Activated CD4-positive, alpha-beta T cell treated with anti-CD3 and anti-CD28 coated beads, Interleukin-2, amount 50 U/mL, for 16 hours (primary cell): ENCODE measurements around the gene LIF.
"Not testable (repeated sequence)": the region's sequence is repeated elsewhere in the genome, so short reads cannot be mapped to it uniquely, and the experiment has no call there.

ENCODE experiments used
- DNase-seq: peaks from one replicate; pipeline ENCODE4 v3.0.0-alpha.2; 2020

Gene LIF

DNA sequence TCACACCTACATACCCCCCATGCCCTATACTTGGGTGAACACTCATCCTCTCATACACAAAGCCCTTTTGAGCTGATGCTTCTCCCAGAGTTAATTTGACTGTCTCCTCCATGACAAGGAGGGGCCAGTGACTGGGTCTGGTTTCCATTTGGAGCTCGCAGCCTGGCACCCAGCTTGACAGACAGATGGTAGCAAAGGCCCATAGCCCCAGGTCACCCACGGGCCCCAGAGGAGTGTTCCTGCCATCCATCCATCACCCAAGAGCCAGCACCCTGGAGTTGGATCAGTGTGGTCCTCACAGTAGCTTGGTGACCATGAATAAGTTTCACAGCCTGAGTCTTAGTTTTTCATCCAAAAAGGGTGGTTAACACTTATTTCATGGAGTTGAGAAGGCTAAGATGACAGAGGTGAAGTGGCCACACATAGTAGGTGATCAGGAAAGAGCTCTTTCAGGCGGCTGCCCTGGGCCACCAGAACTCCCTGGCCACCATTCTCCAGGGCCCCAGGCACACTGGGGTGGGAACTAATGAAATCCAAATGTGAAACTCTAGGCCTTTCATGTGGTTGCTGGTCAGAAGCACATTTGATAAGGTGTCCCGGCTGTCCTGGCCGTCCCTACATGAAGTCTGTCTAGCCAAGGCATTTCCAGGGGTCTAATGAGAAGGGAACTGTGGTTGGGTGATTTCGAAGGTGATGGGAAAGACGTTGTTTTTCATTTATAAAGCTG, 42.4 kb downstream of the LIF start:
- no peak for DNase-seq

DNA sequence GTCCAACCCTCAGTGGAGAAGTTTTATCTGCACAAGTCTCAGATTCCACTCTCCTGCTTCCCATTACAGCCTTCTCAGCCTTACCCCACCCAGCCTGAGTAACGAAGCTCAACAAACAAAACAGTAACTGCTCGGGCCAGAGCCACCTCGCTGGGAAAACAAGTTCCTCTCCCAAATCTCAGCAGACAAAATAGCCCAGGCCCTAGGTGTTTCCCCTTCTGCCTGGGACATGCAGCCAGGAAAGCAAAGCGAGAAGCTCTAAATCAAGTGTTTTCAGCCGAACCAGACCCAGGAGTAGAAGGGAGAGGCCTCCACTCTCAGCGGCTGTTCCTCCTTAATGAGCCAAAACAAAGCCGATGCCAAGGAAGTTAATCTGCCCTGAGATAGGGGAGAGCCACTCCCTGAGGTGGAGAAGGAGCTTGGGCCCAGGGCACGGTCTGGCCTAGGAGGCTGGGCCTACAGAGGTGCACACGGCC, 44.0 kb downstream of the LIF start:
- no peak for DNase-seq

DNA sequence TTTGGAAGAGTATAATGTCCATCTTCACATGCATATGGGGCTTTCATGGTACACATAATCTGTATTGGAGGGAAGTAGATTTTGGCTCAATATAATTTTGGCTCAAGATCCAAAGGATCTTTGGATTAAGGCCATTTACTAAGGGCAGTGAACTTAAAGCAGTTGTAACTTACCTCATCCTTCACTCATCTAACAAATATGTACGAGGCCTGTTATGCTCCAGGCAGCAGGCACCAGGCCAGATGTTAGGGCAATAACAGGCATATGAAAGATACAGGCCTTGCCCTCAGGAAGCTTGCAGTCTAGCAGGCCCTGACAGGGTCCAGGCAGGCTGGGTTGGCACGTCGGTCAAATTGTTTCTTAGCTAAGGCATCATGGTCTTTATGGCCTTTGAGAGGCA, 44.6 kb downstream of the LIF start:
- DNase-seq, result no peak

DNA sequence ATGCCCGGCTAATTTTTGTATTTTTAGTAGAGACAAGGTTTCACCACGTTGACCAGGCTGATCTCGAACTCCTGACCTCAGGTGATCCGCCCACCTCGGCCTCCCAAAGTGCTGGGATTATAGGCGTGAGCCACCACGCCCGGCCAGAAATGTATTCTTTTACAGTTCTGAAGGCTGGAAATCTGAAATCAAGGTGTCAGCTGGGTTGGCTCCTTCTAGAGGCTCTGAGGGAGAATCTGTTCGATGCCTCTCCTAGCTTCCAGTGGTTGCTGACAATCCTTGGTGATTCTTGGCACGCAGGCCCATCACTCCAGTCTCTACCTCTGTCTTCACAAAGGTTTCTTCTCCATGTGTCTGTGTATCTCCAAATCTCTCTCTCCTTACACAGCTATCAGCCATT, 45.7 kb downstream of the LIF start:
- DNase-seq, result not testable (repeated sequence)

DNA sequence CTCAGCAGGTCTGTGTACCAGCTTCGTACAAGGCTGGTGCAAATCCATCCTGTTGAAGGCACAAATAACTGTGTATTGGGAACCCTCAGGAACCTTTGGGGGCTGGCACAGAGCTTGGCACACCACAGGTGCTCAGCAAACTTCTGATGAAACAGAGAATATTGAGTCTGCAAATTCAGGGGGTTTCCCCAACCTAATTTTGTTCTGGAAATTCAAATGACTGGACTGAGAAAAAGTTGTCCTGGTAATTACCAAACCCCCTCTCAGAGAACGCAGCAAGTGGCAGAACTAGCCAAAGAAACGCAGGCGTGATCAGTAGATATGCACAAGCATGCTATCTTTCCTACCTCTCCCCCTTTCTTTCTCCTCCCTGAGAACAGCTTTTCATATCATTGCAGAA, 47.6 kb downstream of the LIF start:
- peak; percentile 64 for DNase-seq

DNA sequence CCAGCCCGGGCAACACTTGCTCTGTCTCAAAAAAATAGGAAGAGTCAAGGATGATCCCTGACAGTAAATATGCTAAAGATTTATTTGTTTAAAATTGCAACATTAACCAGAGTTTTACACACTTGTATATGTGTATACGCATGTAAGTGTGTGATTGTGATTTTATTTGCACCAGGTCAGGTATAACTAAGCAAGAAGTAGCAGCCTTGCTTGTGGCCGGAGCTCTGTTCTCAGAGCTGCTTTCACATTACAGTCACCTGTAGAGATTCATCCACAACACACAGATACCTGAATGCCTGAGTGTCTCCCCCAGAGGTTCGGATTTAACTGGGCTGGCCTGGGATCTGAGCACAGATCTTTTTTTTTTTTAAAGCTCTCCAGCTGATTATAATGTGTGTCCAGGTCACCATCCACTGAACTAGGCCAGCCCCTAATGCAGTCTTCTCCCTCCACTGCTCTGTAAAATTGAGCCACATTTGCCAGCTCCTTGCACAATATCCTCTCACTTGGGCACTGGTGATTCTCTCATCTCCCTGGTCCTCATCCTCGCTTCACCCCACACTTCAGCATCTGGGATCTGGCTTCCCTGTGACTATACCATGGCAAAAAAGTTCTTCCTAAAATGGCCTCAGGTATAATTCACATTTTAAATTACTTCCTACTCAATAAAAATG, 48.3 kb downstream of the LIF start:
- DNase-seq, result no peak

DNA sequence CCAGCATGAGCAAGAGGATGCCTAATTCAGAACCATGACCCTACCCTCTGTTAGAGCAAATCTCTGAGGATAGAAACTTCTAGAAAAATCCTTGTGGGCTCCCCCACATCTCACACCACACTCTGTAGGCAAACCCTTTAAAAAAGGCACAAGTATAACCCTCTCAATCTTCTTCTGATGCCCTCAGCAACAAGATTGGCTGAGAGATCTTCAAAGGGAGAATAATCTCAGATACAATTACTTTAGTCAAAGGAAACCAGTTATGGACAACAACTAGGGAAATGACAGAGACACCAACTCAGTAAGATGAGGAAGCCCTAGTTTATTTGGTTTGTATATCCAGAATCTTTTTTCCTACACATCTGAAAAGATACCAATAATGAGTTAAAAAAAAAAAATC, 49.2 kb downstream of the LIF start:
- no peak for DNase-seq

DNA sequence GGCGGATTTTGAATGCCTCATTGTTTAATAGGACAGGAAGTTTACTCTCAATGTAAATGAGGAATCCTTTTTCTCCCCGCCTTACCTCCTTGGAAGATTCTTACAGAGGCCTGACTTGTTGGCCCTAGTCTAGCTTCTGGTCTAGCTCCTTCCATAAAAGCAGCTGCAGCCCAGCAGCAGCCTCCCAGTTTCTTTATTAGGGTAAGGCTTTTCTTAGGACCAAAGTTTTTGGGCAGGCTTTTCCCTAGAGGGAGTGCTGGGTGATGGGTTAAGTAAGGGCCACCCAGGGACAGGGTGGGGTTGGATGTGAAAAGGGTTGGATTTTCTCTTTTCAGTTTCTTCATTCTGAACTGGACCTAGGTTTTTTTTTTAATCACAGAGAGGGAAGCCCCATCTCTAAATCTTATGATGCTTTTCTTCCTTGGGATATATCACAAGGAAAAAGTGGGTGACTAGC, 49.7 kb downstream of the LIF start:
- no peak for DNase-seq

DNA sequence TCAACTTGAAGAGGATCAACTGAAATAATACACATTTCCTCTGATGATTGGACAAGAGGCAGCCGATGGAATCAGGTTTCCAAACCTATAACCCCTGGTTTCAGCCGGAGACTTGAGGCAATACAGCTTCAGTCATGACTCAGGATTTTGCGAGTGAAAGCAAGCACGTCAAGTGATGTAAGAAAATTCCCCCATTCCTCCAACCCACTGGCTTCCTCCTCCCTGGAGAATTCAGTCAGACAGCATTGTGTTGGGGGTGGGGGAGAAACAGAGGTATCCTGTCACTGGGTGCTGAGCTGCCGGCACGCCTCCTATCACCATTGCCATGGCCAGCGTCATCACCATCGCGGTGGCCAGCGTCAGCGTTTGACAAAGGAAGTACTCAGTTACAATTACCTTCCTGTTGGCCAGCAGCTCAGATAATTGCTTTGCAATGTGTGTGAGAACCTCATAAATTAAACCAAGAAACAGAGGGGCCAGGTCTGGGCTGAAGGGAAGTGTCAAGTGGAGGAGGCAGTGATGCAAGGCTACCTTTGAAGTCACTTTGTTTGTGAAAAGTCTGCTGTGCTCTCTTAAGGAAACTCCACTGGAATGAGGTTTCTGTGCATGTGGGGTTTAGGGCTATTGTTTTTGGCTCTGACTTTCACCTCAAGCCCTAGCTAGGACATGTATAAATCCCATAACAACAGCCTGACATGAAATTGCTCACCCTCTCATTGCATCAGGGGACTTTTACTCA, 50.2 kb downstream of the LIF start:
- DNase-seq, result peak; percentile 83

DNA sequence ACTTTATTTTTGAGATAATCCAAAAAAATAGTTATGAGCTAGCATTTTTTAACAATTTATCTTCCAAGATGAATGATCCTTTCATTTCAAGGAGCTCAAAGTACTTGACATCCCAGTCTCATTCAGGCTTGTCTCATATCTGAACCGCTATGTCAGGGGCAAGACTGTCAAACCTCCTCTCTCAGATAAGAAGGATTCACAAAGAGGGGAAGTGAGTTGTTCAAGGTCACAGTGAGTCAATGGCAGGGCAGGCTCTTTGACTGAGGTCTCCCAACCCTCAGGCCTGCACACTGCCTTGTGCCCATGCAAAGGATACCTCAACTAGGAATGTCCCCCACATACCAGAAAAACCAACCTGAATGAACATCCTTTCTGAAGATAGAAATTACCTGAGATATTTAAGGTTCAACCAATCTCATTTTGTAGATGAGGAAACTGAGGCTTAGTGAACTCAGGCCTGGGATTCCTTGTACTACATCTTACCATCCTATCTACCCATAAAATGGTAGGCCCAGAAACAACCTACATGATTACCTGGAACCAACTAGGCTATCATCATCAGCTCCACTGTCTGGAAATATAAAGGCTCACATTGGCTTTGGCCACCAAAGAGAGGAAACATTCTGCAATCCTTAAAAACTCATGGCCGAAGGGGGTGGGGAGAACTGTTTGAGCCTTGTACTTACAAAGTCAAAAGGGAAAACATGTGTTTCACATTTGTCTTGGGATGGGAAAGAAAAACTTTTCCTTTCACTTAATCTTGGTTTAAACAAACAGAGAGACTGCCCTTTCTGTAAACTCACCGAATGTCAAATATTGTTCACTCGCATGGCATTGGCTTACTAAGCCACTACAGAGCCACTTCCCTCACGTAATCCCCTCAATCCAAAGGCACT, 51.1 kb downstream of the LIF start:
- peak; percentile 63 for DNase-seq

DNA sequence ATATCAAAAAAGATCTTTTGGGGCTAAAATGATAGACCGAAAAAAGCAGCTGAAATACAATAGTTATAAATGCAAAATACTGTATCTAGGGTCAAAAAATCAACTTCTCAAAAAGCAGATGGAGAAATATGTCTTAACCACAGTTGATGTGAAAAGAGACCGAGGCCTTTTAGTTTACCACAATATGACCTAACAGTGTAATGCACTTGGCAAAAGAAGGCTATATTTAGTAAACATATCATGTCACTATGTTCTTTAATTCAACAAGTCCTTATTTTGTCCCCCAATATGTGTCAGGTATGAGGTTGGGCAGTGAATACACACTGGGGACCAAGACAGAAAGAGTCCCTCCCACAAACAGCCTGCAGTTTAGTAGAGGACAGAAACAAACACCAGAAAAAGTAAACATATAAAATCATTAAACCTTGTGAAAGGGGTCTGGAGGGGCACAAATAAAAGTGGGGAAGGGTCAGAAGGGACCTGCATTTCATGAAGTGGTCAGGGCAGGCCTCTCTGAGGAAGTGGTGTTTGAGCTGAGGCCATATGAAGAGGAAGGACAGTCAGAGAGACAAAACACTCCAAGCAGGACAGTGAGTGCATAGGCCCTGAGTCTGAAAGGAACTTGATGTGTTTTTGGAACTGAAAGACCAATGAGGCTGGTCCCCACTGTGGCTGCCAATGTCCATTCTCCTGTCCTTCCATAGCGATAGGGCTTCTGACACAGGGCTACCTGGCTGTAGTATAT, 53.4 kb downstream of the LIF start:
- no peak for DNase-seq

DNA sequence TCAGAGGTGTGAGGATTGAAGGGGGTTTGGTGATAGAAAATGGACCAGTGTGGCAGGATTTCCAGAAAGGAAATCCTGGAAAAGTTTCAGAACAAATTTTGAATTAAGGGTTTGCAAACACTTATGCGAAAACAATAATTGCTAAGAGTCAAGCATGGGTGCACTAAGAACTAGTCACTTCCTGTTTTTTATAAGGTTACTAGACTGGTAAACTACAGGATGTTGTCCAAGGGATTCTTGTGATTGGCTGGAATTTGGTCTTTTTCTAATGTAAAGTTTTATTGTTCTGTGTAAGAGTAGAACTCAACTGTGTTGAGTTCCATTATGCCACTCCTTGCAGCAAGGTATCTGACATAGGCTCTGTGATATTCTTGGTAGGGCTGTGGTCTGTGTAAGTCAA, 54.1 kb downstream of the LIF start:
- DNase-seq, result no peak

DNA sequence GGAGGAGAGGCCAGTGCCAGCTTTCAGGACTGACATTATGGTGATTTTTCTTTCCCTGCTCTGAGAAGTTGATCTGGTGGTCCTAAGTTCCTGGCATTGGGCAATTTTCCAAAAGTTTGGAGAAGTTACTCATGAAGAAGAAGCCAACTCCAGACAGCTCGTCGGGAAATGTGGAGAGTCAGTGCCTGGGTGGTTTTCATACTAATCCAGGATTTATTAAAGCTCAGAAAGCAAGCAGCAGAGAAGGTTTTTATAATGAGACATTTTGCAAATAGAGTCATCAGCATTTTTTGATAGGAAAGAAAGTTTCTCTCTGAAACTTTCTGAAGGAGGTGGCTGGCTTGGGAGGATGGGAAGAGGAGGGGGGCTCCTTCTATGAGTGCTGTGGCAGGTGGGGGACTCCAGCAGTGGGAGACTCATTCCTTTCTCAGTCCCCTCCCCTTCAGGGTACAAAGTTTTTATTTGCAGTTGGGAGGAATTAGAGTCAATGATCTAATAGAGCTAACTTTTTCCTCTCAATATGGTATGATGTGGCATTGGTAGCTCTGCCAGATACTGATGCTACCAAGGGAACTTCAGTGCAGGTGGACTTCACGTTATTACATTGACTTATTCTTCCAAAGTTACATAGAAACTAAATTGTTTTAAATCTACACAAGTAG, 55.4 kb downstream of the LIF start:
- DNase-seq, result no peak

DNA sequence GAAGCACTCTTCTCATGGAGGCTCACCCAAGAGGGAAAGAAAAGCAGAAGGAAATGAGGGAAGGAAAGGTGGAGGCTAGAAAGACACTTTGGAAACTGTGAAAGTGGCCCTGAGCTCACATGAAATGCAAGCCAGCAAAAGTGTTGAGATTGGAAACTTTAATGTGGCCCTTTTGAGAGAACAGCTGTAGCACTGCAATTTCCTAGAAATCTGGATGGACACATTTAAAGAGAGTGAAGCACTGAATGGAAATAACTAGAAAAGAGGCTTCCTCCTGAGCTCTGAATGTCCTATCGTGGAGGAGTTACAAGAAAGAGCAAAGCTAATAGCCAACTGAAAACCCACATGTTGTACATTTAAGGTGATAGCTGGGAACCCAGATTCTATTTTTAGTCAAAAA, 56.0 kb downstream of the LIF start:
- peak; percentile 40 for DNase-seq
